22Rv1 (cell line): Measurements from ENCODE around the gene TCF12.

ENCODE experiments used
- ZFX ChIP-seq: fragments of 450-650 bp; IDR thresholded peaks from 2 replicates; pipeline ENCODE4 v1.6.1; 2017; ENCODE audit warnings: antibody characterized with exemption, borderline replicate concordance
- TF ChIP-seq, protein P1 (sequence below): fragments of 450-650 bp; IDR thresholded peaks from 2 replicates; pipeline ENCODE4 v1.5.1; 2017; ENCODE audit warnings: mild to moderate bottlenecking

GRCh38 chr15:57308170-57308545 is 389.7 kb downstream of the TCF12 start:
- TF ChIP-seq, protein P1, sequence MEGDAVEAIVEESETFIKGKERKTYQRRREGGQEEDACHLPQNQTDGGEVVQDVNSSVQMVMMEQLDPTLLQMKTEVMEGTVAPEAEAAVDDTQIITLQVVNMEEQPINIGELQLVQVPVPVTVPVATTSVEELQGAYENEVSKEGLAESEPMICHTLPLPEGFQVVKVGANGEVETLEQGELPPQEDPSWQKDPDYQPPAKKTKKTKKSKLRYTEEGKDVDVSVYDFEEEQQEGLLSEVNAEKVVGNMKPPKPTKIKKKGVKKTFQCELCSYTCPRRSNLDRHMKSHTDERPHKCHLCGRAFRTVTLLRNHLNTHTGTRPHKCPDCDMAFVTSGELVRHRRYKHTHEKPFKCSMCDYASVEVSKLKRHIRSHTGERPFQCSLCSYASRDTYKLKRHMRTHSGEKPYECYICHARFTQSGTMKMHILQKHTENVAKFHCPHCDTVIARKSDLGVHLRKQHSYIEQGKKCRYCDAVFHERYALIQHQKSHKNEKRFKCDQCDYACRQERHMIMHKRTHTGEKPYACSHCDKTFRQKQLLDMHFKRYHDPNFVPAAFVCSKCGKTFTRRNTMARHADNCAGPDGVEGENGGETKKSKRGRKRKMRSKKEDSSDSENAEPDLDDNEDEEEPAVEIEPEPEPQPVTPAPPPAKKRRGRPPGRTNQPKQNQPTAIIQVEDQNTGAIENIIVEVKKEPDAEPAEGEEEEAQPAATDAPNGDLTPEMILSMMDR, result no peak
- no peak for TF ChIP-seq ZFX
